HG02642 (cell line): ENCODE measurements around the gene WASF2.
A peak's percentile ranks its signal among the peaks of the same experiment; 100 is the strongest.
"Not testable (repeated sequence)": the region's sequence is repeated elsewhere in the genome, so short reads cannot be mapped to it uniquely, and the experiment has no call there.

Experiments used
- ATAC-seq: cut with Tn5 transposase; IDR thresholded peaks from one replicate; pipeline ENCODE4 v1.9.1; 2021; ENCODE audit warnings: mild to moderate bottlenecking; ENCODE audit not compliant: unreplicated experiment, poor library complexity

WASF2 gene

GRCh38 chr1:27489973-27490741 is at the start of gene WASF2:
Gene WASF2 (minus strand): TSS chr1:27490167. CDS start chr1:27428890, 61,277 bp downstream.
- ATAC-seq: peak; percentile 91

- no peak for ATAC-seq
These were observed 48.8 kb upstream of the WASF2 start for GRCh38 chr1:27538793-27539192.

GRCh38 chr1:27538305-27538676 is 48.3 kb upstream of the WASF2 start:
- not testable (repeated sequence) for ATAC-seq

- no peak for ATAC-seq
These were observed 46.8 kb upstream of the WASF2 start for GRCh38 chr1:27536767-27537166.

- no peak for ATAC-seq
These were observed 46.2 kb upstream of the WASF2 start for GRCh38 chr1:27536010-27536757.

- no peak for ATAC-seq
These were observed 45.4 kb upstream of the WASF2 start for GRCh38 chr1:27535386-27535785.

- no peak for ATAC-seq
These were observed 42.2 kb upstream of the WASF2 start for GRCh38 chr1:27531959-27532685.

- no peak for ATAC-seq
These were observed 40.2 kb upstream of the WASF2 start for GRCh38 chr1:27530192-27530591.

GRCh38 chr1:27529704-27530018 is 39.7 kb upstream of the WASF2 start:
- ATAC-seq: no peak

- no peak for ATAC-seq
These were observed 39.1 kb upstream of the WASF2 start for GRCh38 chr1:27528818-27529703.

GRCh38 chr1:27527890-27528817 is 38.2 kb upstream of the WASF2 start:
- no peak for ATAC-seq

GRCh38 chr1:27527223-27527889 is 37.4 kb upstream of the WASF2 start:
- ATAC-seq: no peak

- ATAC-seq: no peak
These were observed 36.7 kb upstream of the WASF2 start for GRCh38 chr1:27526569-27527222.

GRCh38 chr1:27525296-27526272 is 35.6 kb upstream of the WASF2 start:
- ATAC-seq: peak; percentile 45

- ATAC-seq: no peak
These were observed 33.5 kb upstream of the WASF2 start for GRCh38 chr1:27523337-27524020.
